ENCODE data around the gene LRRC37B. TPM values are rescaled to one million over a fixed set of nuclear protein-coding genes. Genes with fewer than 3 reads are reported as not detected.

The LRRC37B gene
- total RNA-seq, 1 donor from 2014 or later = 31.4 TPM

DNA sequence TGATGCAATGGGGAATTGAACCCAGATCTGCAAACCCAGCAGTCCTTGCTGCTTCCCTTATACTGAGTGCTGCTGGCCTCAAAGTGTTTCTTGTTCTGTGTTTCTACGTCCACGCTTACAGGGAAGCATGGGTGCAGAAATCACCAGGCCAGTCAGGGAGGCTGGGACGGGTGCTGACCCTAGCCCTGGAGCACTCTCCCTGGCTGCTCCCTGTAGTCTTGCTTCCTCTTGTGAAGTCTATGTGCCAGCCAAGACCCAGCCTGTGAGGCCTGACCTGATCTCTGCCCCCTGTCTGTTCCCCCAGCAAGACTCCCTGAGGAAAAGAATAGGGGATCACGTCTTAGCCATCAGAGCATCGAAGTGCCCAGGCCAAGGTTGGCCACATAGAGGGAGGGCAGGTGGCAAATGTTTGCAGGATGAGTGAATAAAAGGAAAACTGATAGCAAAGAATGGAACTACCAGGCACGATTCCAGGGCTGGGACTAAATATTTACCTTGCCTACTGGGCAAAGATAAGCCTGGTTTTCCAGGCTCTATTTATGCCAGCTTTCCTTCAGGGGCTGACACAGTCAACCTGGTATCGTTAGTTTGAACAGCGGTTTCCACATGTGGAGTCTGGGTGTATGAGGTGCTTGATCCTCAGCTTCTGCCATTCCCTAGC is 93.9 kb downstream of the LRRC37B start:
- H3K36me3 Mint-ChIP-seq = no peaks in the 10 kb centered on the region
- no peak overlapping the region for H3K27ac Mint-ChIP-seq
- peaks cover 3% of the 10 kb centered on the region for H3K27me3 Mint-ChIP-seq (ENCODE audit: low read depth)
- no peaks in the 10 kb centered on the region for H3K9me3 Mint-ChIP-seq
- TF ChIP-seq, protein P1, sequence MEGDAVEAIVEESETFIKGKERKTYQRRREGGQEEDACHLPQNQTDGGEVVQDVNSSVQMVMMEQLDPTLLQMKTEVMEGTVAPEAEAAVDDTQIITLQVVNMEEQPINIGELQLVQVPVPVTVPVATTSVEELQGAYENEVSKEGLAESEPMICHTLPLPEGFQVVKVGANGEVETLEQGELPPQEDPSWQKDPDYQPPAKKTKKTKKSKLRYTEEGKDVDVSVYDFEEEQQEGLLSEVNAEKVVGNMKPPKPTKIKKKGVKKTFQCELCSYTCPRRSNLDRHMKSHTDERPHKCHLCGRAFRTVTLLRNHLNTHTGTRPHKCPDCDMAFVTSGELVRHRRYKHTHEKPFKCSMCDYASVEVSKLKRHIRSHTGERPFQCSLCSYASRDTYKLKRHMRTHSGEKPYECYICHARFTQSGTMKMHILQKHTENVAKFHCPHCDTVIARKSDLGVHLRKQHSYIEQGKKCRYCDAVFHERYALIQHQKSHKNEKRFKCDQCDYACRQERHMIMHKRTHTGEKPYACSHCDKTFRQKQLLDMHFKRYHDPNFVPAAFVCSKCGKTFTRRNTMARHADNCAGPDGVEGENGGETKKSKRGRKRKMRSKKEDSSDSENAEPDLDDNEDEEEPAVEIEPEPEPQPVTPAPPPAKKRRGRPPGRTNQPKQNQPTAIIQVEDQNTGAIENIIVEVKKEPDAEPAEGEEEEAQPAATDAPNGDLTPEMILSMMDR (IDR thresholded peaks at IDR 0.05; ENCODE audit: unreplicated experiment) = no peak
- peaks cover 9% of the 10 kb centered on the region for H3K4me1 Mint-ChIP-seq
- no peak overlapping the region for H3K4me3 Mint-ChIP-seq
- no peak for DNase-seq (ENCODE audit: low spot score in 2 of 2, unreplicated experiment in 2 of 2)

DNA sequence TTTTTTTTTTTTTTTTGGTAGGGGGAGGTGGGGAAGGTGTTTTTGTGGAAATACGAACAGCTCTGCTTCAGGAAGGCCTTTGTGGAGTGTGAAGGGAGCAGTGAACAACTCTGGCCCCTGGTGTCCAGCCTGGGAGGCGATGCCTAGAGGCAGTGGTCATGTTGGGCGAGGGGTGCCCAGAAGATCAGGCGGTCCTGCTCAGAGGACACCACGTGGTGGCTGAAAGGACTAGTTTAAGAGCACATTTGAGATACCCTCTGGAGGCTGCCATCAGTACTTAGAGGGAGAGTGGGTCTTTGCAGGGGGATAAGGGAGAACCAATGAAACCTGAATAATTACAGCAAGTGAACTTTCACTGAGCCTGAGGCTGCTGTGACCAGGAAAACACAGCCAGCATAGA is 95.0 kb downstream of the LRRC37B start:
- Mint-ChIP-seq H3K4me1 (peaks cover 4% of the 10 kb centered on the region), H3K27me3 (ENCODE audit: low read depth) (peaks cover 3% of the 10 kb centered on the region), H3K4me3 (no peak overlapping the region), H3K9me3 (no peaks in the 10 kb centered on the region), H3K36me3 (no peaks in the 10 kb centered on the region), H3K27ac (no peak overlapping the region)
- TF ChIP-seq, protein P1 (IDR thresholded peaks at IDR 0.05; ENCODE audit: unreplicated experiment) = no peak
- no peak for DNase-seq (ENCODE audit: low spot score in 2 of 2, unreplicated experiment in 2 of 2)

DNA sequence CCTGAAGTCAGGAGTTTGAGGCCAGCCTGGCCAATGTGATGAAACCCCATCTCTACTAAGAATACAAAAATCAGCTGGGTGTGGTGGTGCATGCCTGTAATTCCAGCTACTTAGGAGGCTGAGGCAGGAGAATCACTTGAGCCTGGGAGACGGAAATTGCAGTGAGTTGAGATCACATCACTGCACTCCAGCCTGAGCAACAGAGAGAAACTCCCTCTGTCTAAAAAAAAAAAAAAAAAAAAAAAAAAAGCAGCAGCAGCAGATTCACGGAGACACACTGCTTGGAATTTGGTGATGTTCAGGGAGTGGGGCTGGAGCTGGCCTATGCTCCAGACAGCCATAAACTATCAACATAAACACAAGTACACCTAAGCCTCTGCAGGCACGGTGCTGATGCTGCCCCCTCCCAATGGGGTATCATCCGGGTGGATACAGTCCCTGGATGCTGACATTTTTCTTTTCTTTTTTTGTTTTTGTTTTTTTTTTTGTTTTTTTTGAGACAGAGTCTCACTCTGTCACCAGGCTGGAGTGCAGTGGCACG is 95.5 kb downstream of the LRRC37B start:
- Mint-ChIP-seq H3K4me1 (peaks cover 4% of the 10 kb centered on the region), H3K9me3 (no peaks in the 10 kb centered on the region), H3K27ac (no peak overlapping the region), H3K27me3 (ENCODE audit: low read depth) (peaks cover 3% of the 10 kb centered on the region), H3K4me3 (no peak overlapping the region), H3K36me3 (no peaks in the 10 kb centered on the region)
- TF ChIP-seq, protein P1 (IDR thresholded peaks at IDR 0.05; ENCODE audit: unreplicated experiment) = no peak
- no peak for DNase-seq (ENCODE audit: low spot score in 2 of 2, unreplicated experiment in 2 of 2)

Other genes starting within 250 kb of the LRRC37B start
- gene COPRS, start 148.1 kb upstream of the LRRC37B start, total RNA-seq = 27.6 to 29.4 TPM (median 28.4 TPM) in 3 replicates
- 70.9 to 76.0 TPM (median 72.4 TPM) in 3 replicates for gene UTP6, start 105.7 kb upstream of the LRRC37B start, total RNA-seq
- gene SUZ12, start 70.4 kb upstream of the LRRC37B start, total RNA-seq = 27.8 to 30.3 TPM (median 29.5 TPM) in 3 replicates
- gene RHOT1, start 135.1 kb downstream of the LRRC37B start, total RNA-seq = 31.7 to 36.9 TPM (median 34.6 TPM) in 3 replicates

Data from mesothelial cell of epicardium (in vitro differentiated cells).